Measurements from ENCODE around the gene MRPS9.
A peak's percentile ranks its signal among the peaks of the same experiment; 100 is the strongest.

MRPS9 gene
- long read RNA-seq, transcript MRPS9-201 (11 exons, 1,500 nt) = major isoform, 599 of 652 reads
- long read RNA-seq, partial matches to known transcripts = 9 of 652 reads
- long read RNA-seq, other reads (novel, unspliced or antisense) = 44 of 652 reads

GRCh38 chr2:105037572-105038382, at the start of gene MRPS9:
TSS of gene MRPS9 (plus strand) at chr2:105038069. CDS start at chr2:105038093, 24 bp downstream.
- H3K27ac ChIP-seq (replicated peaks) = peak within 1 kb of the TSS; percentile 81
- DNase-seq (ENCODE audit: low read depth in 1 of 2, low spot score in 1 of 2) = peak; percentile 89 to 97
- no peak for TF ChIP-seq SPI1 (IDR thresholded peaks at IDR 0.05; ENCODE audit: borderline replicate concordance, low read depth)
- TF ChIP-seq CTCF (IDR thresholded peaks at IDR 0.05; ENCODE audit: insufficient read depth, low read length) = no peak
- TF ChIP-seq REST (IDR thresholded peaks at IDR 0.05; ENCODE audit: insufficient replicate concordance, low read depth) = peak; percentile 62
- peak; percentile 80; the same call in 1 of the 2 replicates for TF ChIP-seq POLR2AphosphoS5 (IDR thresholded peaks at IDR 0.05; ENCODE audit: low read depth)
- no peak for TF ChIP-seq GABPA (IDR thresholded peaks at IDR 0.05; ENCODE audit: low read depth)

DNA sequence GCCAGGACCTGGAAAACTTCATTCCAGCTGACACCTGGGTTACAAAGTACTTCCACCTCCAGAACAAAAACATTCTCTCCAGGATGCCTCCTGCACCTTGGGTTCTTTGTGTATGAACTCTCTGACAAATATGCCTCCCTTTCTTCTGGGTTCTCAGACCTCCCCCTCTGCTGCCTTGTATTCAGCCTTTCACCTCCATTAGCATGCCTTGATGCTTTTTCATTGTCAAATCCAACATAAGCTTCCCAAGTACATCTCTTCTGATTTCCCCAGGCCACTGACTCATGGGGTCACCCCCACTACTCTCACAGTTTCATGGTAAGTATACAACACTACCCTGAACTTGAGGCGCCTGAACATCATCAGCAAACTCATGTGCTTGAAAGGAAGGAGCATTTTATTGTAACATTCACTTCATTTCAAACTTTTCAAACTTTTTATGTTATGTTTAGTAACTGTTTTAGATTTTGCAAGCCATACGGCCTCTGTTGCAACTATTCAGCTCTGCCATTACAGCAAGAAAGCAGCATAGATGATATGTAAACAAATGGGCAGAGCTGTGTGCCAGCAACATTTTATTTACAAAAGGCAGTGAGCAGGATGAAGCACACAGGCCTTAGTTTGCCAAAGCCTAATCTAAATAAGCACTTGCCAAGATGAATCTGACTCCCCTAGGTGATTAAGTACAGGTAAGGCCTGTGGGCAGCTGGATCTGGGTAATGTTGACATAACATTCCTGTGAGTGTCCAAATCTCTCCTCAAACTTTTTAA, 32.5 kb upstream of the MRPS9 start:
- Histone ChIP-seq H3K27ac (replicated peaks) (no peak overlapping the region), H3K27me3 (ENCODE audit: insufficient read depth, poor library complexity, severe bottlenecking) (no peaks in the 10 kb centered on the region)
- no peak for DNase-seq (ENCODE audit: low read depth in 1 of 2, low spot score in 1 of 2)

More at GRCh38 chr2:105037572-105038382, at the start of gene MRPS9:
- peak within 1 kb of the TSS; percentile 93 for H3K4me3 ChIP-seq (replicated peaks; ENCODE audit: insufficient read depth, low read length)
- H3K27me3 ChIP-seq (ENCODE audit: insufficient read depth, poor library complexity, severe bottlenecking) = no peaks in the 10 kb centered on the region

More for the DNA sequence above, 32.5 kb upstream of the MRPS9 start:
- TF ChIP-seq GABPA (IDR thresholded peaks at IDR 0.05; ENCODE audit: low read depth) (no peak), POLR2AphosphoS5 (IDR thresholded peaks at IDR 0.05; ENCODE audit: low read depth) (no peak), SPI1 (IDR thresholded peaks at IDR 0.05; ENCODE audit: borderline replicate concordance, low read depth) (no peak), REST (IDR thresholded peaks at IDR 0.05; ENCODE audit: insufficient replicate concordance, low read depth) (no peak), CTCF (IDR thresholded peaks at IDR 0.05; ENCODE audit: insufficient read depth, low read length) (no peak)
- H3K4me3 ChIP-seq (replicated peaks; ENCODE audit: insufficient read depth, low read length) = no peak overlapping the region

Data from HL-60 (cell line).